B cell (primary cell): Measurements from ENCODE around the gene SNCAIP.

Source experiments
- EZH2 ChIP-seq: IDR thresholded peaks from 2 replicates; pipeline ENCODE4 v1.6.1; 2012; ENCODE audit warnings: borderline replicate concordance, low read depth, mild to moderate bottlenecking, moderate library complexity, low read length; ENCODE audit not compliant: insufficient read depth, poor library complexity, severe bottlenecking
- TF ChIP-seq, protein P1 (sequence below): fragments of 200-600 bp; IDR thresholded peaks from one replicate; pipeline ENCODE4 v1.8.0; 2022; ENCODE audit warnings: antibody characterized with exemption, mild to moderate bottlenecking

DNA sequence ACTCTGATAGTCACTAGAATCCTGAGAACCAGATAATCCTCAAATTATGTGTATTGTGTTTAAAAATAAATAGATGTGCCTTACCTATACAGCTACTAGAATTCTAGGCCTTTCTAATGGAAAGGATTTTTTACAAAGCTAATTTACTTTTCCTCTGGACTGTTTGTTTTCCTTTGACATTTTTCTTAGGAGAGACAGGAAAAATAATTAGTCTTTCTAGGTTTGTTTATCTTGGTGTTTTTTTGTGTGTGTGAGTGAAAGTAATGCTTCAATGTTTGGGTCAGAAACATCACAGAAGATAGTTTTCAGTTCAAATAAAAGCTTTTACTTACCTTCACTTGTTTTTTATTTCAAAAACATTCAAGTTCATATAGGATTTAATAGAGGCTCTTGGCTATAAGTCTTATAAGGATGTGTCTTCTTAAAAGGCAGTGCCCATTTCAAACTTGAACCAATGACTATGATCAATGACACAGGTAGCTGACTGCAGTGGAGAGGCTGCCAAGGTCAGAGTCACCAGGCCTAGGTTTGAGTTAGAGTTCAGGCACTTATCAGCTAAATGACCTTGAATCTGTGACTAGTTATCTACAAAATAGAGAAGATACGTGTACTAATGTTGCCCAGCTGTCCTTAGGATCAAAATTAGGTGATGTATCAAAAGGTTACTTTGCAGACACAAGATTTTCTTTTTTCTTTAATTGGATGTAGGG, 92.8 kb downstream of the SNCAIP start:
- TF ChIP-seq, protein P1, sequence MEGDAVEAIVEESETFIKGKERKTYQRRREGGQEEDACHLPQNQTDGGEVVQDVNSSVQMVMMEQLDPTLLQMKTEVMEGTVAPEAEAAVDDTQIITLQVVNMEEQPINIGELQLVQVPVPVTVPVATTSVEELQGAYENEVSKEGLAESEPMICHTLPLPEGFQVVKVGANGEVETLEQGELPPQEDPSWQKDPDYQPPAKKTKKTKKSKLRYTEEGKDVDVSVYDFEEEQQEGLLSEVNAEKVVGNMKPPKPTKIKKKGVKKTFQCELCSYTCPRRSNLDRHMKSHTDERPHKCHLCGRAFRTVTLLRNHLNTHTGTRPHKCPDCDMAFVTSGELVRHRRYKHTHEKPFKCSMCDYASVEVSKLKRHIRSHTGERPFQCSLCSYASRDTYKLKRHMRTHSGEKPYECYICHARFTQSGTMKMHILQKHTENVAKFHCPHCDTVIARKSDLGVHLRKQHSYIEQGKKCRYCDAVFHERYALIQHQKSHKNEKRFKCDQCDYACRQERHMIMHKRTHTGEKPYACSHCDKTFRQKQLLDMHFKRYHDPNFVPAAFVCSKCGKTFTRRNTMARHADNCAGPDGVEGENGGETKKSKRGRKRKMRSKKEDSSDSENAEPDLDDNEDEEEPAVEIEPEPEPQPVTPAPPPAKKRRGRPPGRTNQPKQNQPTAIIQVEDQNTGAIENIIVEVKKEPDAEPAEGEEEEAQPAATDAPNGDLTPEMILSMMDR: no peak
- no peak for TF ChIP-seq EZH2
